CD4-positive, alpha-beta T cell treated with Interleukin-2 at 100 ng/mL for 4 hours (primary cell): ENCODE data around the gene OR2D3.
"Not testable (repeated sequence)": the region's sequence is repeated elsewhere in the genome, so short reads cannot be mapped to it uniquely, and the experiment has no call there.

ENCODE experiments used
- DNase-seq: peaks from one replicate; pipeline ENCODE4 v3.0.0-alpha.2; 2020; ENCODE audit warnings: low spot score

The OR2D3 gene

DNA sequence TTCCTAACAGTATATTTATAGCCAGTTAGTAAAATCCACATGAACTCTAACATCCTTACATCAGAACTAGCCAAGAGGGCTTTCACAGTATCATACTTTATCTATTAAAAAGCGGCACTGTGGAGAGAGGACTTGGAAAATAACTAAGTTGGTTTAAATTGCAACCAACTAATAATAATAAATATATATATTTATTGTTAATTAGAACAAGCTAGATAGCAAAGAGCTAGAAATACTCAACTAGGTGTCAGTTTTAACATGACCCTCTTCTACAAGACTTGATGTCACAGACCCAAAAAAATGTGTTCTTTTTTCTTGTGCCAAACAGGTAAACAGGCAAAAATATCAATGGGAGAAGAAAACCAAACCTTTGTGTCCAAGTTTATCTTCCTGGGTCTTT is at the start of gene OR2D3:
Gene OR2D3 (plus strand): TSS at position 301 of the 400 bp plus-strand sequence. CDS start 0 bp downstream, at position 301.
- DNase-seq: no peak

- DNase-seq: no peak
Measured at GRCh38 chr11:6871278-6871677, 49.5 kb upstream of the OR2D3 start.

GRCh38 chr11:6875761-6876160 is 45.0 kb upstream of the OR2D3 start:
- DNase-seq: no peak

- DNase-seq: no peak
Measured at GRCh38 chr11:6876325-6876724, 44.5 kb upstream of the OR2D3 start, which contains the start of gene OR10A4. Gene OR10A4 (plus strand): TSS chr11:6876625. CDS start chr11:6876648, 23 bp downstream.

GRCh38 chr11:6876914-6877313 is 43.9 kb upstream of the OR2D3 start:
- DNase-seq: no peak

DNA sequence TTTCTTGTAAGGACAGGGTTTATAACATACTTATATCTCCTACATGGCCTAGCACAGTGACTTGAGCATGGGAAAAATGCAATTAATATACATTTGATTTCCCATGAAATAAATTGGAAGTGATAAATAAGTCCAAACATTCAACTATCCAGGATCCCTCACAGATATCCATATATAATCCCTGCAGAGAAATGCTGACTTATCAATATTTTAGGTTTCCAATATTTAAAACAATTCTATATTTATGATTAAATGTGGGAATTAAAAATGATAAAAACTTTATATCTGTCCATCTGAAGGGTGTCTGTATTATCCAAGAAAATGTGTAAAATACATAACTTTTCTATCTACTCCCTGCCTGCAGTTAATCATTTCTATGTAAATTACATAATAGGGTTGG is 38.1 kb upstream of the OR2D3 start:
- no peak for DNase-seq

DNA sequence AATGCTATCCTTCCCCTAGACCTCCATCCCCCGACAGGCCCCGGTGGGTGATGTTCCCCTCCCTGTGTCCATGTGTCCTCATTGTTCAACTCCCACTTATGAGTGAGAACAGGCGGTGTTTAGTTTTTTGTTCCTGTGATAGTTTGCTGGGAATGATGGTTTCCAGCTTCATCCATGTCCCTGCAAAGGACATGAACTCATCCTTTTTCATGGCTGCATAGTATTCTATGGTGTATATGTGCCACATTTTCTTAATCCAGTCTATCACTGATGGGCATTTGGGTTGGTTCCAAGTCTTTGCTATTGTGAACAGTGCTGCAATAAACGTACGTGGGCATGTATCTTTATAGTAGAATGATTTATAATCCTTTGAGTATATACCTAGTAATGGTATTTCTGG is 33.1 kb upstream of the OR2D3 start:
- DNase-seq: not testable (repeated sequence)

DNA sequence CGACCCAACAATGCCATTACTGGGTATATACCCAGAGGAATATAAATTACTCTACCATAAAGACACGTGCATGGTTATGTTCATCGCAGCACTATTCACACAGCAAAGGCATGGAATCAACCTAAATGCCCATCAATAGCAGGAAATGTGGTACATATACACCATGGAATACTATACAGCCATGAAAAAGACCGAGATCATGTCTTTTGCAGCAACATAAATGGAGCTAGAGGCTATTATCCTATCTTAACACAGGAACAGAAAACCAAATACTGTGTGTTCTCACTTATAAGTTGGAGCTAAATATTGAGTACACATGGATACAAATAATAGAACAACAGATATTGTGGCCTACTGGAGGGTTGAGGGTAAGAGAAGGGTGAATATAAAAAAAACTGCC is 32.0 kb upstream of the OR2D3 start:
- DNase-seq: no peak

GRCh38 chr11:6889835-6890234 is 31.0 kb upstream of the OR2D3 start:
- no peak for DNase-seq

- DNase-seq: no peak
Measured at GRCh38 chr11:6892400-6892799, 28.4 kb upstream of the OR2D3 start, which contains the start of gene OR2D2. Gene OR2D2 (minus strand): TSS chr11:6892500. CDS start chr11:6892500, 0 bp downstream.

DNA sequence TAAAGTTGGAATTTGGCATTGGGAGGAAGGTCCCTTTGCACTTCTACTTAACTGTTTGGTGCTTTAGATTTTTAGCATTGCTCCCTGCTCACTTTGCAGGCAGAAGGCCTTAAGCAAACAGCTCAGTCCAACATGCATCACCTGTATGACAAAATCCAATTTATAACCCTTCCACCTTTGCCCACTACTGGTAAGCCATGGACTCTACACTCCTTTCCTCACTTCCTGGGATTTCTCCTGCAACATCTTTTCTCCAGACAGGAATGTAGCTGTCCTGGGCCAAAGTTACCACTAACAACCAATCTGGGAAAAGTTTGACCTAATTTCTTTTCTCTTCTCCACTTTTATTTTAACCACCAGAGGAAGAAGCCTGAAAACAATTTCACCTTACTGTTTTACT is 26.7 kb upstream of the OR2D3 start:
- DNase-seq: no peak

- no peak for DNase-seq
Measured at GRCh38 chr11:6895010-6895409, 25.8 kb upstream of the OR2D3 start.

- no peak for DNase-seq
Measured at GRCh38 chr11:6898911-6899310, 21.9 kb upstream of the OR2D3 start.

GRCh38 chr11:6900327-6900999 is 20.3 kb upstream of the OR2D3 start:
- no peak for DNase-seq

DNA sequence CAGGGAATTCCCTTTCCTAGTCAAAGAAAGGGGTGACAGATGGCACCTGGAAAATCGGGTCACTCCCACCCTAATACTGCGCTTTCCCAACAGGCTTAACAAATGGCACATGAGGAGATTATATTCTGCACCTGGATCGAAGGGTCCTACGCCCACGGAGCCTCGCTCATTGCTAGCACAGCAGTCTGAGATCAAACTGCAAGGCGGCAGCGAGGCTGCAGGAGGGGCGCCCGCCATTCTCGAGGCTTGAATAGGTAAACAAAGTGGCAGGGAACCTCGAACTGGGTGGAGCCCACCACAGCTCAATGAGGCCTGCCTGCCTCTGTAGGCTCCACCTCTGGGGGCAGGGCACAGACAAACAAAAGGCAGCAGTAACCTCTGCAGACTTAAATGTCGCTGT is 16.0 kb upstream of the OR2D3 start:
- DNase-seq: not testable (repeated sequence)

- DNase-seq: no peak
Measured at GRCh38 chr11:6911378-6911777, 9.4 kb upstream of the OR2D3 start.

DNA sequence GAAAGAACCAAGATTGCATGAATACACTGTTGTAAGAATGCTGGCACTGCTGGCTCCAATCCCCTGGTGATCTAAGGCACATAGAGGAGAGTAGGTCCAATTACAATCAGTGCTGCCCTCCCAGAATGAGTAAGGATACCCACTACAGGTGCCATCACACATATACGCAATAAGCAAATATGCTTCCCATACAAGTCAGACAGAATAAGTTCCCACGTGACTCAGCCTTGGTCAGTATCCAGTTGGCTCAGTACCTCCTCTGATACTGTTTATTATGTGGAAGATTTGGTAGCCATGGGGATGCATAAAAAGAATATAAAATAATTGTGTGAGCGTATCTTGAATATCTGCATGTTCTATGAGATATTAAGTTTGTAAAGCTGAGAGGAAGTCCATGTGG is 8.9 kb upstream of the OR2D3 start:
- no peak for DNase-seq

GRCh38 chr11:6919698-6920097 is 1.1 kb upstream of the OR2D3 start:
- no peak for DNase-seq

DNA sequence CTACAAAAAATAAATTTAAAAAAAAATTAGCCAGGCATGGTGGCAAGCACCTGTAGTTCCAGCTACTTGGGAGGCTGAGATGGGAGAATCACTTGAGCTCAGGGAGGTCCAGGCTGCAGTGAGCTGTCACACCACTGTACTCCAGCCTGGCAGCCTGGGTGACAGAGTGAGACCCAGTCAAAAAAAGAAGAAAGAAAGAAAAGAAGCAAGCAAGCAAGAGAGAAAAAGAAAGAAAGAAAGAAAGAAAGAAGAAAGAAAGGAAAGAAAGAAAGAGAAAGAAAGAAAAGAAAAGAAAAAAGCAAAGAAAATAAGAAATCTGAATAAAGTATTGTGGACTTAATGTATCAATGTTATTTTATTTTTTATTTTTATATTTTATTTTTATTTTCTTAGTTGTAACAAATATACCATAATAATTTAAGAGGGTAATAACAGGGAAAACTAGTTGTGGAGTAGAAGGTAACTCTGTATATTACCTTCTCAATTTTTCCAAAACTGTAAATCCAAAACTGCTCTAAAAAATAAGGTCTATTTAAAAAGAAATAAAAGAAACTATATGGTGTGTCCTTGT is 4.3 kb downstream of the OR2D3 start:
- no peak for DNase-seq

GRCh38 chr11:6925636-6926207 is 4.9 kb downstream of the OR2D3 start:
- no peak for DNase-seq

DNA sequence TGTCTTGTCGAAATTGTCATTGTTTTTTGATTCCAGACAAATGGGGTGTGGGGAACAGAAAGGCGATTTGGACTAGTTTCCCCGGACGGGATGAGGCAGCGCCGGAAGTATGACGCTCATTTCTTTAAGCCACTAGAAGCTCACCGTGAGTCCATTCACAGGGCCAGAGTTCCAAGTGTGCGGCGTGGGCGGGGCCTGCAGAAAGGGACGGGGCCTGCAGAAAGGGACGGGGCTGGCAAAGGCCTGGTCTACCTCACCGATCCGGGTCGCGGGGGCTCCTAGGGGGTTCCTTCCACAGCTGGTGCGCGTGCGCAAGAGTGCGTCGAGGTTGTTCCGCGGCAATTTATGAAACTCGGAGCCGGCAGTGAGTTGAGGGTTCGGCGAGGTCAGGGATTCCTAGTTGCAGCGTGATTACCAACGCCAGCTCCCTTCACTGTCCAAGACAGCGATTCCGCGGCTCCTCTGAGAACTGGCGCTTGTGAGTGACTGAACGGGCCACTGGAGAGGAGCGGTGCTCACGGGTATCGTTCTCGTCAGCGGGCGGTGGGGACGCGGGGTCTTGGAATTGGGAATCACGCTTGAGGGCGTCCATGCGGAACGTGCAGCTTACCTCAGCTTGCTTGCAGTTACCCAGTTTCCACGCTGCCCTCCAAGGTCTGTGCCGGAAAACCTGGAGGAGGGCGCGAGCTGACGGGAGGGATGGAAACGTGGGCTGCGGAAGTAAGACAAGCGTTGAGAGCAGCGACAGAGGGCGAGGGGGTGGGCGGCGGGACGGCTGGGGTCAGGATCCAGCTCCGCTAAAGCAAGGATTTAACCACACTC is 5.6 kb downstream of the OR2D3 start, which contains the start of gene ZNF215:
Gene ZNF215 (plus strand): TSS at position 219 of the 822 bp plus-strand sequence. CDS start 5,847 bp downstream, outside the sequence.
- DNase-seq: no peak

DNA sequence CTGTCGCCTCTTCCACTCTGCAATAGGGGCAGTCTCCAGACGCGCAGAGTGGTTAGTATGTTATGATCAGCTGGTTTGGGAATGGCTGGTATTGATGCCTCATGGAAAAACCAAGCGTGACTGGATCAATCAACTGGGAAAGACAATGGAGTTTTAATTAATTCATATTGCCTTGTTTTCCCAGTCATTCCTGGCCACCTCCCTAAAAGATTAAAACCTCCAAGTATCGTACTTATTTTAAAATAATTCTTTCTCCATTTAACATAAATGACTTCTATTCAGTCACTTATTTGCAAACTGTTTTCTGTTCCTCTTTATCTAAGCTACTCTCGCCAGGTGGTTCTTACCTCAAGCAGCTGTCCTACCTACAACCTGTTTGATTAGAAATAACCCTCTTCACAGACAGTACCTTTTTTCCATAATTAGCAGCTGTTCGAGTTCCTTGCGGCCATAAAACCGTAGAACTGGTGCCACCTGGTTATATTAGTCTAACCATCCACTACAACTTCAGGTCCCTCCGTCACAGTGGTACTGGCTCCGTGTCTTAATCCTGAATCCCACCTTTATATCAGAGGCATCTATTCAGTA is 6.3 kb downstream of the OR2D3 start:
- no peak for DNase-seq
